Heart right ventricle (tissue), 16 donors: Measurements from ENCODE around the gene GRM8. TPM values are rescaled to one million over a fixed set of nuclear protein-coding genes. Genes with fewer than 3 reads are reported as not detected.

Source experiments
- ATAC-seq, 8 donors: fragments of 200-7000 bp; cut with Tn5 transposase; one replicate each; pipeline ENCODE4 v1.9.1; 2020; ENCODE audit warnings: mild to moderate bottlenecking in 8 of 8, moderate library complexity in 8 of 8, moderate number of reproducible peaks in 1 of 8
- DNase-seq, 2 donors: peaks; one replicate each; pipeline ENCODE4 v3.0.0-alpha.2; 2020
- H3K27ac ChIP-seq, 10 donors: fragments of 200-600 bp; sonication (generic) in 2 of 10; one replicate each; pipeline versions ENCODE4 v1.5.0 to v1.8.0; 2020 to 2022; ENCODE audit warnings: mild to moderate bottlenecking in 3 of 10
- H3K27me3 ChIP-seq, 7 donors: fragments of 200-600 bp; one replicate each; pipeline ENCODE4 v1.8.0; 2021 to 2022; ENCODE audit warnings: mild to moderate bottlenecking in 2 of 7
- H3K36me3 ChIP-seq, 9 donors: fragments of 200-600 bp; sonication (generic) in 1 of 9; one replicate each; pipeline versions ENCODE4 v1.5.0 to v1.8.0; 2020 to 2022; ENCODE audit warnings: mild to moderate bottlenecking in 2 of 9
- H3K4me1 ChIP-seq, 9 donors: fragments of 200-600 bp; sonication (generic) in 1 of 9; one replicate each; pipeline versions ENCODE4 v1.5.0 to v1.8.0; 2020 to 2022; ENCODE audit warnings: mild to moderate bottlenecking in 4 of 9
- H3K4me3 ChIP-seq, 10 donors: fragments of 200-600 bp; sonication (generic) in 2 of 10; one replicate each; pipeline versions ENCODE4 v1.5.0 to v1.8.0; 2020 to 2022; ENCODE audit warnings: mild to moderate bottlenecking in 7 of 10, moderate library complexity in 2 of 10
- H3K9me3 ChIP-seq, 11 donors: fragments of 200-600 bp in 10 of 11; sonication (generic) in 2 of 11; one replicate each; pipeline versions ENCODE4 v1.5.0 to v1.8.0; 2013 to 2022; ENCODE audit warnings: mild to moderate bottlenecking in 2 of 11, control low read depth in 1 of 11, moderate library complexity in 1 of 11
- CTCF ChIP-seq, 9 donors: fragments of 200-600 bp; sonication (generic) in 2 of 9; IDR thresholded peaks; one replicate each; pipeline versions ENCODE4 v1.5.0 to v1.8.0; 2021 to 2022; ENCODE audit warnings: antibody characterized with exemption in 9 of 9, mild to moderate bottlenecking in 5 of 9, moderate library complexity in 1 of 9
- WGBS, 2 donors: extraction: QIAGEN DNeasy Blood & Tissue Kit; methylation state at CpG; one replicate each; pipeline ENCODE4 v1.1.7; 2013; ENCODE audit warnings: inconsistent platforms in 1 of 2; 5-methylcytosine and 5-hydroxymethylcytosine counted together
- intact Hi-C, 10 donors: fragments of 100-400 bp; cut with DNase I; formaldehyde crosslinking; loops; one replicate each; pipeline versions ENCODE4 v1.11.1 to v1.14.2; 2022
- polyA plus RNA-seq, 2 donors: library from polyadenylated mRNA; stranded (reverse); fragments of 200-250 nt; gene quantifications; one replicate each; pipeline ENCODE4 v1.2.3, GENCODE V29; 2013
- total RNA-seq, 10 donors: library from RNA; stranded (reverse); fragmentation: NEBNext Ultra II Directional in 3 of 10; extraction: Animal tissue kit (Norgen Biotek cat#: 25700) in 3 of 10; gene quantifications; one replicate each; pipeline versions ENCODE4 v1.2.1 to v1.2.4, GENCODE V29; 2021 to 2023
- donor health status: Arrhythmogenic right ventricular cardiomyopathy.
- donor health status: ischemic (EF 13 %, LVEDD 7.1; RV severe dilation, severe dysfunction).
- donor health status: healthy with polysubstance abuse.
- donor health status: DM: no; HTN: yes; CAD: no.
- donor health status: DM: no; HTN: no; CAD: no.
- donor health status: ischemic (EF 25% LVEDD 6.9; RV normal size, moderate dysfunction).
- donor health status: ischemic (EF 25% LVEDD 5.7; RV mildly dilated, moderate dysfunction).
- donor health status: healthy.
- donor health status: DM: yes; HTN: yes; CAD: no.
- donor health status: Ischemic cardiomyopathy.
- donor health status: ischemic (EF 35%, LVEDD 5.7; RV mildly dilated, moderate dysfunction).
- donor health status: nonischemic (EF 11% LVEDD 7.7; RV severe dilation, severe dysfunction).
- donor health status: DM: yes; HTN: yes; CAD: no.
- donor health status: PGD.
- donor health status: ischemic (EF 29% LVEDD 5.4; RV normal size, mild dysfunction).
- donor health status: nonischemic (EF 23%, LVEDD 6.1; RV moderate dilation, normal function).

The GRM8 gene
- total and polyA plus RNA-seq, 12 donors, result 0.13 to 0.68 (median 0.34) TPM; not detected in 5

- ATAC-seq, result no peak
- Histone ChIP-seq H3K4me3 (no peak overlapping the region), H3K36me3 (no peaks in the 10 kb centered on the region), H3K9me3 (no peaks in the 10 kb centered on the region), H3K27me3 (no peaks in the 10 kb centered on the region), H3K27ac (no peak overlapping the region), H3K4me1 (no peaks in the 10 kb centered on the region)
- WGBS, 2 donors, result 74 to 76% methylated on average over 3 of the region's 3 CpGs
- TF ChIP-seq CTCF (IDR thresholded peaks at IDR 0.05), result no peak
- no peak for DNase-seq
- intact Hi-C loops, result no loop called here
Measured at GRCh38 chr7:126776498-126776897, 476.2 kb downstream of the GRM8 start.

GRCh38 chr7:126774077-126774476 lies 478.7 kb downstream of the GRM8 start:
- 89 to 93% methylated on average over 3 of the region's 3 CpGs for WGBS, 2 donors
- ATAC-seq (no peak), DNase-seq (no peak)
- H3K4me3 ChIP-seq, result no peak overlapping the region
- intact Hi-C loops, result no loop called here
- H3K27me3 ChIP-seq, result no peaks in the 10 kb centered on the region
- no peak overlapping the region for H3K27ac ChIP-seq
- no peaks in the 10 kb centered on the region for H3K4me1 ChIP-seq
- no peaks in the 10 kb centered on the region for H3K36me3 ChIP-seq
- no peak for TF ChIP-seq CTCF (IDR thresholded peaks at IDR 0.05)
- H3K9me3 ChIP-seq, result no peaks in the 10 kb centered on the region

GRCh38 chr7:126768836-126769235 lies 483.9 kb downstream of the GRM8 start:
- Histone ChIP-seq H3K27me3 (no peaks in the 10 kb centered on the region), H3K9me3 (no peaks in the 10 kb centered on the region), H3K4me1 (no peaks in the 10 kb centered on the region), H3K4me3 (no peak overlapping the region), H3K36me3 (no peaks in the 10 kb centered on the region), H3K27ac (no peak overlapping the region)
- DNase-seq, result no peak
- intact Hi-C loops, result no loop called here
- WGBS, 2 donors, result 67 to 78% methylated on average over 5 of the region's 5 CpGs
- TF ChIP-seq CTCF (IDR thresholded peaks at IDR 0.05), result no peak
- no peak for ATAC-seq

GRCh38 chr7:126760914-126761577 lies 491.7 kb downstream of the GRM8 start:
- Histone ChIP-seq H3K9me3 (no peaks in the 10 kb centered on the region), H3K4me3 (no peak overlapping the region), H3K27me3 (no peaks in the 10 kb centered on the region), H3K27ac (no peak overlapping the region), H3K36me3 (no peaks in the 10 kb centered on the region), H3K4me1 (no peaks in the 10 kb centered on the region)
- WGBS, 2 donors, result 77 to 78% methylated on average over 13 of the region's 13 CpGs
- no peak for ATAC-seq
- DNase-seq, result no peak
- TF ChIP-seq CTCF (IDR thresholded peaks at IDR 0.05), result no peak
- intact Hi-C loops, result no loop called here
